HEK293T (cell line): ENCODE measurements around the gene CSGALNACT2.

ENCODE experiments used
- CTCF ChIA-PET: fragments of 350-600 bp; formaldehyde crosslinking; extraction: SDS; loops from one replicate; lab custom pipeline; 2021; ENCODE audit warnings: antibody characterized with exemption, inconsistent platforms; lab: Yijun Ruan, JAX
- POLR2A ChIA-PET: fragments of 350-600 bp; formaldehyde crosslinking; extraction: SDS; loops from one replicate; lab custom pipeline; 2020; ENCODE audit warnings: antibody characterized with exemption, inconsistent platforms; lab: Yijun Ruan, JAX
- DNase-seq: peaks from one replicate; pipeline ENCODE4 v3.0.0; 2012; ENCODE audit warnings: mixed read lengths; ENCODE audit errors: extremely low spot score
- ARNT ChIP-seq: fragments of 450-650 bp; IDR thresholded peaks from 2 replicates; pipeline ENCODE4 v1.6.1; 2017; ENCODE audit warnings: mild to moderate bottlenecking
- BHLHE40 ChIP-seq: fragments of 450-650 bp; IDR thresholded peaks from 2 replicates; pipeline ENCODE4 v1.6.1; 2016; ENCODE audit warnings: mild to moderate bottlenecking, moderate library complexity, borderline replicate concordance
- CTBP1 ChIP-seq: fragments of 450-650 bp; IDR thresholded peaks from 2 replicates; pipeline ENCODE4 v1.6.1; 2016; ENCODE audit warnings: borderline replicate concordance
- ELF4 ChIP-seq: fragments of 450-650 bp; IDR thresholded peaks from 2 replicates; pipeline ENCODE4 v1.6.1; 2017; ENCODE audit warnings: antibody characterized with exemption
- FOXA1 ChIP-seq: fragments of 450-650 bp; IDR thresholded peaks from 2 replicates; pipeline ENCODE4 v1.6.1; 2016; ENCODE audit warnings: mild to moderate bottlenecking
- FOXK2 ChIP-seq: fragments of 450-650 bp; IDR thresholded peaks from 2 replicates; pipeline ENCODE4 v1.6.1; 2016; ENCODE audit warnings: mild to moderate bottlenecking
- FOXM1 ChIP-seq: fragments of 450-650 bp; IDR thresholded peaks from 2 replicates; pipeline ENCODE4 v1.6.1; 2017; ENCODE audit warnings: mild to moderate bottlenecking, borderline replicate concordance
- HDGF ChIP-seq: fragments of 450-650 bp; IDR thresholded peaks from 2 replicates; pipeline ENCODE4 v1.6.1; 2017; ENCODE audit warnings: antibody characterized with exemption, borderline replicate concordance
- L3MBTL2 ChIP-seq: fragments of 450-650 bp; conservative IDR thresholded peaks from 2 replicates; pipeline ENCODE4 v1.6.1; 2016; ENCODE audit warnings: mild to moderate bottlenecking
- LEF1 ChIP-seq: fragments of 450-650 bp; IDR thresholded peaks from 2 replicates; pipeline ENCODE4 v1.6.1; 2017; ENCODE audit warnings: mild to moderate bottlenecking, borderline replicate concordance
- NFRKB ChIP-seq: fragments of 450-650 bp; IDR thresholded peaks from 2 replicates; pipeline ENCODE4 v1.6.1; 2016; ENCODE audit warnings: mild to moderate bottlenecking, moderate library complexity
- SP1 ChIP-seq: fragments of 450-650 bp; IDR thresholded peaks from 2 replicates; pipeline ENCODE4 v1.6.1; 2017
- SUZ12 ChIP-seq: fragments of 450-650 bp; IDR thresholded peaks from 2 replicates; pipeline ENCODE4 v1.6.1; 2016; ENCODE audit warnings: mild to moderate bottlenecking
- TARDBP ChIP-seq: fragments of 450-650 bp; IDR thresholded peaks from 2 replicates; pipeline ENCODE4 v1.6.1; 2016
- ZNF384 ChIP-seq: fragments of 450-650 bp; IDR thresholded peaks from 2 replicates; pipeline ENCODE4 v1.6.1; 2016
- TF ChIP-seq, protein P1 (sequence below): fragments of 450-650 bp; IDR thresholded peaks from 2 replicates; pipeline ENCODE4 v1.6.1; 2016

The CSGALNACT2 gene

DNA sequence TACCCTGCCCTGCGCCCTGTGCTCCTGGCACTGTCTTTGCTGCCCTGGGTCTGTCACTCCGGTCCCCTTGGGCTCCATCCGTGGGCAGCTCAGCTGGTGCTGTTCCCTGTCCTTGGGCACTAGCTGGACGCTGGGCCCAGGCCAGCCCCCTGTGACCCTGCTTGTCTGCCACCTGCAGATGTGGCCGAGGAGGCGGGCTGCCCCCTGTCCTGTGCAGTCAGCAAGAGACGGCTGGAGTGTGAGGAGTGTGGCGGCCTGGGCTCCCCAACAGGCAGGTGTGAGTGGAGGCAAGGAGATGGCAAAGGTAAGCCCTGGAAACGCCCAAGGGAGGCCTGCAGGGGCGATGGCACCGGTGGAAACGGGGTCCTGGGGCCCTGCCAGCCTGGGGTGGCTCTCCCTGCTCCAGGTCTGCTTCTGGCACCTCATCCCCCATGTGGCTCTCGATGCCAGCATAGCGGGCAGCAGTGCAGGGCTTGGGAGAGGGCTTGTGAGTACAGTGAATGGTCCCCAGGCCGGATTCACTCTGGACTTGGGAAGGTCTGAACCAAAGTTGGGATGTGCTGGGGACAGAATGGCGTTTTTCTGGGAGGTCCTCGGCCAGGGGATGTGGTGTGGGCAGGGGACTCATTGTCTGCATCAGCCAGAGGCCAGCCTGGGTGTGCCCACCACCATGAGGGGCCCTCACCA lies 26.2 kb upstream of the CSGALNACT2 start:
- TF ChIP-seq FOXK2 = no peak
- no peak for TF ChIP-seq HDGF
- no peak for TF ChIP-seq BHLHE40
- no peak for TF ChIP-seq LEF1
- TF ChIP-seq NFRKB = no peak
- TF ChIP-seq CTBP1 = no peak
- no peak for TF ChIP-seq TARDBP
- no peak for TF ChIP-seq ELF4
- no peak for TF ChIP-seq FOXM1
- no peak for TF ChIP-seq ARNT
- TF ChIP-seq, protein P1, sequence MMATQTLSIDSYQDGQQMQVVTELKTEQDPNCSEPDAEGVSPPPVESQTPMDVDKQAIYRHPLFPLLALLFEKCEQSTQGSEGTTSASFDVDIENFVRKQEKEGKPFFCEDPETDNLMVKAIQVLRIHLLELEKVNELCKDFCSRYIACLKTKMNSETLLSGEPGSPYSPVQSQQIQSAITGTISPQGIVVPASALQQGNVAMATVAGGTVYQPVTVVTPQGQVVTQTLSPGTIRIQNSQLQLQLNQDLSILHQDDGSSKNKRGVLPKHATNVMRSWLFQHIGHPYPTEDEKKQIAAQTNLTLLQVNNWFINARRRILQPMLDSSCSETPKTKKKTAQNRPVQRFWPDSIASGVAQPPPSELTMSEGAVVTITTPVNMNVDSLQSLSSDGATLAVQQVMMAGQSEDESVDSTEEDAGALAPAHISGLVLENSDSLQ = no peak
- TF ChIP-seq FOXA1 = no peak
- TF ChIP-seq SP1 = no peak
- TF ChIP-seq ZNF384 = no peak
- no peak for TF ChIP-seq SUZ12
- no peak for TF ChIP-seq L3MBTL2
- ChIA-PET CTCF (no interaction called here), POLR2A (no interaction called here)
- no peak for DNase-seq

DNA sequence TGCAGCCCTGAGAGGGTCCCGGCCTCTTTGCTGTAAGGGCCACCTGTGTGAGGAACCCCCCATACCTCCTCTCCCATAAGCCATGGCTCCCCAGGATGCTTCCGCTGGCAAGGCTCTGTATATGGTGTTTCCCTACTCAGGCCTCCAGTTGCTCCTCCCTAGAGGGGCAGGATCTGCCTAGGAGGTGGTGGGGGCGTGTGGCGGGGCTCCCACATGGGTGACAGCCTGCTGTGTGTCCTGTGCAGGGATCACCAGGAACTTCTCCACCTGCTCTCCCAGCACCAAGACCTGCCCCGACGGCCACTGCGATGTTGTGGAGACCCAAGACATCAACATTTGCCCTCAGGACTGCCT lies 25.7 kb upstream of the CSGALNACT2 start:
- no peak for TF ChIP-seq LEF1
- TF ChIP-seq FOXA1 = no peak
- no peak for TF ChIP-seq TARDBP
- TF ChIP-seq CTBP1 = no peak
- no peak for TF ChIP-seq L3MBTL2
- TF ChIP-seq FOXK2 = no peak
- TF ChIP-seq, protein P1 = no peak
- TF ChIP-seq BHLHE40 = no peak
- no peak for DNase-seq
- ChIA-PET POLR2A (no interaction called here), CTCF (no interaction called here)

DNA sequence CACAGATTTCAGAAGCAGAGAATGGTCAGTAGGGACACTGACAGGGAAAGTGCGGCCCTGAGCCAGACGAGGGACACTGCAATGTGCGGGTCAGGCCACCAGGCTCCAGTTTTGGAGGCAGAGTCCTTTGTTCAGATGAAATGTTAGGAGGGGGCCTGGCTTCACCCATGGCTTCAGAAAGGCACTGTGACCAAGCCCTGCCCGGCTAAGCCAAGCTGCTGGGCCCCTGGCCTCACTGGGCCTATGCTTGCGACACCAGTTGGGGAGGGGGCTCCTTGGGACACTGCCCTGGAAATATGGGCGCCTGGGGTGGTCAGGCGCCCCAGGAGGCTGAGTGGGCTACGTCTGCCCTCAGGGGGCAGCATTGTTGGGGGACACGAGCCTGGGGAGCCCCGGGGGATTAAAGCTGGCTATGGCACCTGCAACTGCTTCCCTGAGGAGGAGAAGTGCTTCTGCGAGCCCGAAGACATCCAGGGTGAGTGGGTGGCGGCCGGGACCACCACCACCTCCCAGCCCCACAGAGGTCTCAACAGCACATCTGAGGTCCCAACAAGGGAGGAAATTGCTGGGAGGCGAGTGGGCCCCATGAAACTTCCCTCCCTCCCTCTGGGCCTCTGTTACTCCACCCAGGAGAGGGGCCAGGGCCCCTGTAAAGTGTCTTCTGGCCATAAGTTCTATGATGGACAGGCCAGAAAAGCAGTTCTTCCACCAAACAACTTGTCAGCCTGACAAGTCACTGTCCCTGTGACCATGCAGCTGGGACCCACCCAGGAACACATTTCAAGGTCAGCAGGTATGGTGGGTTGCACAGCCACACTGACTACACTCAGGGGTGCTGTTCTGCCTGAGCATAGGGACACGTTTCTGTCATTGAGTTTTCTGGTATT lies 24.8 kb upstream of the CSGALNACT2 start:
- POLR2A ChIA-PET = no interaction called here
- no peak for TF ChIP-seq L3MBTL2
- TF ChIP-seq, protein P1 = no peak
- no peak for TF ChIP-seq SUZ12
- no peak for TF ChIP-seq SP1
- no peak for TF ChIP-seq NFRKB
- no peak for TF ChIP-seq FOXK2
- no peak for TF ChIP-seq ELF4
- TF ChIP-seq ZNF384 = no peak
- TF ChIP-seq BHLHE40 = no peak
- no peak for TF ChIP-seq FOXA1
- TF ChIP-seq LEF1 = no peak
- TF ChIP-seq HDGF = no peak
- TF ChIP-seq TARDBP = no peak
- CTCF ChIA-PET = no interaction called here
- DNase-seq = no peak

DNA sequence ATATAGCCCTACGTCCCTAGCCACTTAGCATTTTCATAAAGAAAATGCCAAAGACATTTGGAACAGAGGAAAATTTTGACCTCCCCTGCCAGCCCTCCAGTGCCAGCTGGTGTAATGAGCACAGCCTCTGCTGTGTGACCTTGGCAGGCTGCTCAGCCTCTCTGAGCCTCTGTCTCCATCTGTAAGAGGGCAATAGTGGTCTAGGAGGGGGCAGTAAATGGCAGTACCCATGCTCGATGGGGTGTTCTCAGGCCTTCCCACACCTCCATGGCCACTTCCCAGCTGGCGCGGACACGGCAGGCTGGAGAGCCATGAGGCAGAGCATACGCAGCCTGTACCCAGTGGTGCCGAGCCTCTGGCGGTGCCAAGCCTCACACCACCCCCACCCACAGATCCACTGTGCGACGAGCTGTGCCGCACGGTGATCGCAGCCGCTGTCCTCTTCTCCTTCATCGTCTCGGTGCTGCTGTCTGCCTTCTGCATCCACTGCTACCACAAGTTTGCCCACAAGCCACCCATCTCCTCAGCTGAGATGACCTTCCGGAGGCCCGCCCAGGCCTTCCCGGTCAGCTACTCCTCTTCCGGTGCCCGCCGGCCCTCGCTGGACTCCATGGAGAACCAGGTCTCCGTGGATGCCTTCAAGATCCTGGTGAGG lies 24.0 kb upstream of the CSGALNACT2 start:
- CTCF ChIA-PET = no interaction called here
- TF ChIP-seq BHLHE40 = no peak
- no peak for TF ChIP-seq SP1
- no peak for TF ChIP-seq FOXM1
- TF ChIP-seq NFRKB = no peak
- TF ChIP-seq SUZ12 = no peak
- TF ChIP-seq LEF1 = no peak
- TF ChIP-seq L3MBTL2 = no peak
- no peak for TF ChIP-seq CTBP1
- no peak for TF ChIP-seq HDGF
- no peak for TF ChIP-seq ZNF384
- TF ChIP-seq, protein P1 = no peak
- no peak for TF ChIP-seq ELF4
- no peak for DNase-seq
- POLR2A ChIA-PET = no interaction called here

DNA sequence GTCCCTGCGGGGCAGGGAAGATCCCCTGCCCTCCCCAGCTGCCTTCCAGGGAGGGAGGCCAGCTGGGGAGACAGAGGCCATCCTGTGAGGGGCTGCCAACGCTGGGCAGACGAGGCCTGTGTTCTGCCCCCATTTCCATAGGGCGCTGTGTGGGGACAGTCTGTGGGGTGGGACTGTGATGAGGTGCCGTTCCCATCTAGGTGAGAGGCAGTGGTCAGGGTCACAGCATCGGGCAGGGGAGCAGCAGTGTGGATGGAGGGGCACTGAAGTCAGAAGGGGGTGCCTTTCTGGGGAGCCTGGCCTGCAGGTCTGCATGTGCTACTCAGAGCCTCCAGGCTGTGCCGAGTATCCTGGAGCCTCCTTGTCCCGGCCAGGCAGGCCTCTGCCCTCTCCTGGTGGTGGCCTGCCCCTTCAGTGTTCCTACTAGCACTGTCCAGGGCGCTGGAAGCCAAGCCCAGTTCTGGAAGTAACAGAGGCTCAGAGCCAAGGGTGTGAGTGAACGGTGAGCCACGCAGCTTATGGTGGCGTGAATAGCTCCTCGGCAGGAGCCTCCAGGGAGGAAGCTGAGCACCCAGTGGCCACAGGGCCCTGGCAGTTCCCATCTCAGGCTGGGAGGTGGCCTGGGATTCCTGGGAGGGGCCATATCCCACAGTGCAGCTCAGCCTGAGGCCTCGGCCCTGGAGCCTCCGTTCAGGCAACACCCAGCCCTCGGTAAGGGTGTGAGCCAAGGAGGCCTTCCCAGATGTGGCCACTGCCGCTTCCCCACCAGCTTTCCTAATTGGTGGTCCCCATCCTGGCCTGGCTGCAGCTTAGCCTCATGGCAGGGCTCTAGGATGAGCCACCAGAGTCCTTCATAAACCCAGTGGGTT lies 23.3 kb upstream of the CSGALNACT2 start:
- TF ChIP-seq LEF1 (no peak), FOXK2 (no peak), ZNF384 (no peak), NFRKB (no peak), SP1 (no peak), TARDBP (no peak), SUZ12 (no peak), L3MBTL2 (no peak), ELF4 (no peak), CTBP1 (no peak), BHLHE40 (no peak), FOXM1 (no peak), ARNT (no peak), HDGF (no peak), FOXA1 (no peak)
- TF ChIP-seq, protein P1 = no peak
- POLR2A ChIA-PET = no interaction called here
- no peak for DNase-seq
- CTCF ChIA-PET = no interaction called here
